OCI-LY7 (cell line): ENCODE data around the gene FAM76A. TPM values are rescaled to one million over a fixed set of nuclear protein-coding genes. Genes with fewer than 3 reads are reported as not detected.

Experiments
- BruUV-seq: library from RNA; stranded (reverse); fragments of 400-500 nt; replicated peaks from 2 replicates; lab custom pipeline; 2021; lab: Mats Ljungman, UMichigan
- CTCF ChIA-PET: fragments of 300-600 bp; sonication (Branson Sonifier 250); formaldehyde crosslinking; loops from one replicate; lab custom pipeline; 2022; ENCODE audit warnings: antibody characterized with exemption; ENCODE audit not compliant: unreplicated experiment; lab: Charles Lee
- POLR2A ChIA-PET: fragments of 300-600 bp; sonication (Branson Sonifier 250); formaldehyde crosslinking; loops from one replicate; lab custom pipeline; 2022; ENCODE audit warnings: antibody characterized with exemption; lab: Charles Lee
- DNase-seq: peaks from one replicate; pipeline ENCODE4 v3.0.0-alpha.2; 2015; ENCODE audit warnings: low spot score
- H2AFZ ChIP-seq: fragments of 200-600 bp; sonication (generic), shearing (Covaris generic); 2 replicates; pipeline ENCODE4 v1.6.1; 2014; ENCODE audit warnings: mild to moderate bottlenecking, antibody characterized with exemption, low read length, moderate library complexity
- H3K27ac ChIP-seq: fragments of 200-600 bp; sonication (generic); 2 replicates; pipeline ENCODE4 v1.5.1; 2014; ENCODE audit warnings: mixed run types, low read depth, mild to moderate bottlenecking, moderate library complexity, low read length, inconsistent platforms; ENCODE audit not compliant: poor library complexity, severe bottlenecking
- H3K36me3 ChIP-seq: fragments of 200-600 bp; sonication (generic); 2 replicates; pipeline ENCODE4 v1.6.1; 2014; ENCODE audit warnings: mild to moderate bottlenecking, antibody characterized with exemption, low read length, moderate library complexity, mixed read lengths; ENCODE audit not compliant: insufficient read depth
- H3K4me1 ChIP-seq: fragments of 200-600 bp; sonication (generic); 2 replicates; pipeline ENCODE4 v1.5.1; 2014; ENCODE audit warnings: mild to moderate bottlenecking, low read length; ENCODE audit not compliant: insufficient read depth, poor library complexity, severe bottlenecking
- H3K4me2 ChIP-seq: fragments of 200-600 bp; sonication (generic); 2 replicates; pipeline ENCODE4 v1.6.1; 2014; ENCODE audit warnings: mild to moderate bottlenecking, low read length
- H3K4me3 ChIP-seq: fragments of 200-600 bp; sonication (generic); 2 replicates; pipeline ENCODE4 v1.5.1; 2014; ENCODE audit warnings: mild to moderate bottlenecking, low read depth, low read length; ENCODE audit not compliant: poor library complexity, severe bottlenecking
- H3K79me2 ChIP-seq: fragments of 200-600 bp; sonication (generic); 2 replicates; pipeline ENCODE4 v1.6.1; 2016; ENCODE audit warnings: low read depth, mild to moderate bottlenecking, low read length, moderate library complexity, mixed read lengths; ENCODE audit not compliant: insufficient read depth
- H3K9me2 ChIP-seq: fragments of 200-600 bp; sonication (generic); 2 replicates; pipeline ENCODE4 v1.6.1; 2016; ENCODE audit warnings: mild to moderate bottlenecking, low read length, mixed read lengths; ENCODE audit not compliant: insufficient read depth
- H3K9me3 ChIP-seq: fragments of 200-600 bp; sonication (generic); 2 replicates; pipeline ENCODE4 v1.6.1; 2014; ENCODE audit warnings: mild to moderate bottlenecking, mixed run types, low read length, mixed read lengths
- H4K20me1 ChIP-seq: fragments of 200-600 bp; sonication (generic); 2 replicates; pipeline ENCODE4 v1.6.1; 2014; ENCODE audit warnings: mild to moderate bottlenecking, antibody characterized with exemption, low read length, moderate library complexity, mixed read lengths; ENCODE audit not compliant: insufficient read depth
- CTCF ChIP-seq: fragments of 200-600 bp; sonication (generic); conservative IDR thresholded peaks from 2 replicates; pipeline ENCODE4 v1.5.1; 2014; ENCODE audit warnings: mild to moderate bottlenecking, antibody characterized with exemption, low read length, moderate library complexity, mixed read lengths
- EZH2phosphoT487 ChIP-seq: fragments of 200-600 bp; sonication (generic); IDR thresholded peaks from 2 replicates; pipeline ENCODE4 v1.6.1; 2018; ENCODE audit warnings: low read depth, borderline replicate concordance, mild to moderate bottlenecking, mixed run types, antibody characterized with exemption, low read length, moderate library complexity, mixed read lengths
- intact Hi-C: fragments of 100-400 bp; cut with micrococcal nuclease; formaldehyde crosslinking; loops from one replicate; pipeline ENCODE4 v1.10.0; 2022; ENCODE audit not compliant: unreplicated experiment
- total RNA-seq, 2 experiments: library from RNA; depleted of rRNA in 1 of 2; stranded (reverse); fragments of >200 nt in 1 of 2; shearing (Covaris generic) in 1 of 2; gene quantifications; 2 replicates each; pipeline ENCODE4 v1.2.3, GENCODE V29; 2014 to 2022

Gene FAM76A
- total RNA-seq, 2 experiments from 2014 or later = 16.3 to 18.6 TPM

- H3K36me3 ChIP-seq = peaks cover 72% of the 10 kb centered on the region
- H3K4me1 ChIP-seq = no peaks in the 10 kb centered on the region
- H3K4me2 ChIP-seq = no peak overlapping the region
- POLR2A ChIA-PET = no interaction called here
- no peak overlapping the region for H3K27ac ChIP-seq
- no peaks in the 10 kb centered on the region for H3K9me3 ChIP-seq
- H3K79me2 ChIP-seq = no peaks in the 10 kb centered on the region
- intact Hi-C loops = no loop called here
- CTCF ChIA-PET = no interaction called here
- H3K4me3 ChIP-seq = no peak overlapping the region
- no peaks in the 10 kb centered on the region for H3K9me2 ChIP-seq
- no peak overlapping the region for H2AFZ ChIP-seq
- BruUV-seq = no TSS peak
- TF ChIP-seq CTCF (no peak), EZH2phosphoT487 (no peak)
- H4K20me1 ChIP-seq = no peaks in the 10 kb centered on the region
- DNase-seq = no peak
These were observed 10.5 kb downstream of the FAM76A start for GRCh38 chr1:27736252-27736651.

DNA sequence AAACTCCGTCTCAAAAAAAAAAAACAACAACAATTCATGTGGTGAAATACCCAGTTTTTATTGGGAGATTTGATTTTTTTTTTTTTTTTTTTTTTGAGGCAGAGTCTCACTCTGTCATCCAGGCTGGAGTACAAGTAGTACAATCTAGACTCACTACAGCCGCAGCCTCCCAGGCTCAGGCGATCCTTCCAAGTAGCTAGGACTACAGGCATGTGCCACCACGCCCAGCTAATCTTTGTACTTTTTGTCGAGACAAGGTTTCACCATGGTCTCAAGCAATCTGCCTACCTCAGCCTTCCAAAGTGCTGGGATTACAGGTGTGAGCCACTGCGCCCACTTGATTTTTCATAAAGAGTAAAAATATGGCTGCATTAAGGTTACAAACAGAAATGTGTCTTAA is 15.4 kb downstream of the FAM76A start:
- no peak overlapping the region for H3K27ac ChIP-seq
- no peaks in the 10 kb centered on the region for H3K79me2 ChIP-seq
- H3K4me2 ChIP-seq = no peak overlapping the region
- no peaks in the 10 kb centered on the region for H3K9me3 ChIP-seq
- ChIA-PET CTCF (no interaction called here), POLR2A (interaction anchor here (0.6 to 1.0 kb wide), 3 partner anchors 16 to 301 kb away, joined by 3 to 5 read pairs (median 5); no protein-coding TSS in a partner anchor)
- TF ChIP-seq CTCF (no peak), EZH2phosphoT487 (no peak)
- no peak overlapping the region for H3K4me3 ChIP-seq
- DNase-seq = no peak
- intact Hi-C loops = no loop called here
- no peaks in the 10 kb centered on the region for H3K9me2 ChIP-seq
- H2AFZ ChIP-seq = no peak overlapping the region
- H3K36me3 ChIP-seq = peaks cover 48% of the 10 kb centered on the region
- H4K20me1 ChIP-seq = no peaks in the 10 kb centered on the region
- BruUV-seq = no TSS peak
- no peaks in the 10 kb centered on the region for H3K4me1 ChIP-seq

GRCh38 chr1:27744556-27744955 is 18.8 kb downstream of the FAM76A start:
- no peaks in the 10 kb centered on the region for H3K9me3 ChIP-seq
- no peaks in the 10 kb centered on the region for H3K9me2 ChIP-seq
- no peaks in the 10 kb centered on the region for H4K20me1 ChIP-seq
- BruUV-seq = no TSS peak
- no peak overlapping the region for H3K27ac ChIP-seq
- ChIA-PET POLR2A (interaction anchor here (0.7 to 1.0 kb wide), 3 partner anchors 45 to 1367 kb away, joined by 3 read pairs; no protein-coding TSS in a partner anchor), CTCF (interaction anchor here (1.0 kb wide), 1 partner anchor 74 kb away, joined by 3 read pairs; no protein-coding TSS in a partner anchor)
- intact Hi-C loops = no loop called here
- DNase-seq = no peak
- H3K4me3 ChIP-seq = no peak overlapping the region
- no peak overlapping the region for H2AFZ ChIP-seq
- TF ChIP-seq CTCF (no peak), EZH2phosphoT487 (no peak)
- H3K79me2 ChIP-seq = no peaks in the 10 kb centered on the region
- no peaks in the 10 kb centered on the region for H3K4me1 ChIP-seq
- no peak overlapping the region for H3K4me2 ChIP-seq
- H3K36me3 ChIP-seq = peaks cover 52% of the 10 kb centered on the region
